IMR-90 (cell line): ENCODE results near the gene WNT16. TPM values are rescaled to one million over a fixed set of nuclear protein-coding genes. Genes with fewer than 3 reads are reported as not detected.
A peak's percentile ranks its signal among the peaks of the same experiment; 100 is the strongest.

Source experiments
- ATAC-seq: fragments of 200-7000 bp; cut with Tn5 transposase; 2 replicates; pipeline ENCODE4 v1.9.1; 2020; ENCODE audit warnings: low read depth, mild to moderate bottlenecking, moderate library complexity
- BruUV-seq: library from RNA; stranded (reverse); fragments of 400-500 nt; replicated peaks from 2 replicates; lab custom pipeline; 2021; lab: Mats Ljungman, UMichigan
- CTCF ChIA-PET: fragments of 300-600 bp; formaldehyde crosslinking; extraction: SDS; loops from one replicate; lab custom pipeline; 2021; ENCODE audit warnings: antibody characterized with exemption; lab: Yijun Ruan, JAX
- POLR2A ChIA-PET: fragments of 300-600 bp; sonication (Branson Sonifier 250); formaldehyde crosslinking; loops from one replicate; lab custom pipeline; 2022; ENCODE audit warnings: antibody characterized with exemption; ENCODE audit not compliant: unreplicated experiment; lab: Charles Lee
- DNase-seq: peaks from one replicate; pipeline ENCODE4 v3.0.0; 2013
- H2AFZ ChIP-seq: replicated peaks from 2 replicates; pipeline ENCODE3; 2013; ENCODE audit warnings: low read length, mild to moderate bottlenecking; ENCODE audit not compliant: poor library complexity
- H2AK5ac ChIP-seq: 2 replicates; pipeline ENCODE4 v1.6.1; 2013; ENCODE audit warnings: low read depth, low read length, inconsistent platforms
- H2AK9ac ChIP-seq: replicated peaks from 2 replicates; pipeline ENCODE3; 2013; ENCODE audit warnings: mild to moderate bottlenecking, low read depth, low read length, moderate library complexity; ENCODE audit not compliant: poor library complexity
- H2BK120ac ChIP-seq: 2 replicates; pipeline ENCODE4 v1.6.1; 2013; ENCODE audit warnings: low read depth, low read length, inconsistent platforms
- H2BK15ac ChIP-seq: 3 replicates; pipeline ENCODE4 v1.6.1; 2013; ENCODE audit warnings: low read depth, low read length, inconsistent platforms
- H2BK20ac ChIP-seq: 2 replicates; pipeline ENCODE4 v1.6.1; 2013; ENCODE audit warnings: low read depth, mild to moderate bottlenecking, inconsistent platforms, low read length, moderate library complexity
- H2BK5ac ChIP-seq: 2 replicates; pipeline ENCODE4 v1.6.1; 2013; ENCODE audit warnings: mild to moderate bottlenecking, low read depth, low read length, inconsistent platforms; ENCODE audit not compliant: poor library complexity, severe bottlenecking
- H3K14ac ChIP-seq: replicated peaks from 2 replicates; pipeline ENCODE4 v1.6.1; 2013; ENCODE audit warnings: low read depth, low read length, inconsistent platforms
- H3K18ac ChIP-seq: 2 replicates; pipeline ENCODE4 v1.6.1; 2013; ENCODE audit warnings: low read depth, low read length, control low read depth
- H3K23ac ChIP-seq: 2 replicates; pipeline ENCODE4 v1.6.1; 2013; ENCODE audit warnings: low read depth, low read length, inconsistent platforms
- H3K27ac ChIP-seq: 2 replicates; pipeline ENCODE4 v1.5.1; 2013; ENCODE audit warnings: mild to moderate bottlenecking, control low read depth, low read length; ENCODE audit not compliant: insufficient read depth
- H3K27me3 ChIP-seq: 2 replicates; pipeline ENCODE4 v1.6.1; 2013; ENCODE audit warnings: low read length; ENCODE audit not compliant: control insufficient read depth, insufficient read depth
- H3K36me3 ChIP-seq: 2 replicates; pipeline ENCODE4 v1.6.1; 2013; ENCODE audit warnings: low read length, mixed read lengths; ENCODE audit not compliant: control insufficient read depth, insufficient read depth
- H3K4ac ChIP-seq: 2 replicates; pipeline ENCODE4 v1.6.1; 2013; ENCODE audit warnings: low read depth, low read length, inconsistent platforms
- H3K4me1 ChIP-seq: 2 replicates; pipeline ENCODE4 v1.6.1; 2013; ENCODE audit warnings: low read length, mixed read lengths; ENCODE audit not compliant: control insufficient read depth, insufficient read depth
- H3K4me2 ChIP-seq: 2 replicates; pipeline ENCODE4 v1.6.1; 2013; ENCODE audit warnings: low read depth, mild to moderate bottlenecking, control low read depth, low read length, moderate library complexity
- H3K4me3 ChIP-seq: 2 replicates; pipeline ENCODE4 v1.5.1; 2013; ENCODE audit warnings: low read depth, mild to moderate bottlenecking, control low read depth, low read length, moderate library complexity; ENCODE audit not compliant: insufficient read depth
- H3K56ac ChIP-seq: 2 replicates; pipeline ENCODE4 v1.6.1; 2013; ENCODE audit warnings: low read length, inconsistent platforms; ENCODE audit not compliant: insufficient read depth; ENCODE audit errors: extremely low read depth
- H3K79me1 ChIP-seq, 2 experiments: 2 replicates each; pipeline ENCODE4 v1.6.1; 2013; ENCODE audit warnings: low read length in 2 of 2, inconsistent platforms in 1 of 2, low read depth in 1 of 2
- H3K9ac ChIP-seq: 2 replicates; pipeline ENCODE4 v1.6.1; 2013; ENCODE audit warnings: low read depth, low read length, control low read depth
- H3K9me1 ChIP-seq: 2 replicates; pipeline ENCODE4 v1.6.1; 2013; ENCODE audit warnings: low read length, inconsistent platforms; ENCODE audit not compliant: insufficient read depth
- H3K9me3 ChIP-seq: 2 replicates; pipeline ENCODE4 v1.6.1; 2013; ENCODE audit warnings: low read length; ENCODE audit not compliant: control insufficient read depth, insufficient read depth
- H4K20me1 ChIP-seq: 2 replicates; pipeline ENCODE4 v1.6.1; 2013; ENCODE audit warnings: low read length, inconsistent platforms; ENCODE audit not compliant: insufficient read depth
- H4K5ac ChIP-seq: 2 replicates; pipeline ENCODE4 v1.6.1; 2013; ENCODE audit warnings: mild to moderate bottlenecking, low read depth, low read length, control low read depth
- H4K8ac ChIP-seq, 2 experiments: 2 replicates each; pipeline ENCODE4 v1.6.1; 2013; ENCODE audit warnings: low read depth in 2 of 2, low read length in 2 of 2, control low read depth in 1 of 2, inconsistent platforms in 1 of 2
- H4K91ac ChIP-seq: 2 replicates; pipeline ENCODE4 v1.6.1; 2013; ENCODE audit warnings: low read depth, low read length, inconsistent platforms; ENCODE audit not compliant: insufficient read depth
- RCOR1 ChIP-seq: IDR thresholded peaks from 2 replicates; pipeline ENCODE4 v1.6.1; 2012; ENCODE audit warnings: mild to moderate bottlenecking, low read length, improper control_type of control experiment; ENCODE audit not compliant: insufficient replicate concordance
- WGBS, 2 experiments: methylation state at CpG; one replicate each; pipeline versions ENCODE4 v1.1.5 to v1.1.7; 2013; ENCODE audit warnings: missing lambda C conversion rate in 2 of 2; ENCODE audit not compliant: insufficient read length in 1 of 2; ENCODE audit errors: extremely low coverage in 2 of 2; 5-methylcytosine and 5-hydroxymethylcytosine counted together
- dilution Hi-C: fragments of 300-500 bp; cut with HindIII; formaldehyde crosslinking; loops from one replicate; pipeline ENCODE4 v1.14.3; 2018; ENCODE audit warnings: low sequenced_read_pairs; ENCODE audit not compliant: unreplicated experiment
- in situ Hi-C: fragments of 300-500 bp; cut with MboI; formaldehyde crosslinking; loops from 3 replicates; pipeline ENCODE4 v1.14.3; 2019; ENCODE audit warnings: low sequenced_read_pairs, inconsistent platforms, mixed read lengths
- intact Hi-C: fragments of 100-400 bp; cut with micrococcal nuclease; formaldehyde crosslinking; loops from 2 replicates; pipeline ENCODE4 v1.10.0; 2022
- polyA plus RNA-seq, 3 experiments: library from polyadenylated mRNA; depleted of rRNA; stranded (reverse); fragments of >200 nt; gene quantifications; 2 replicates each; pipeline ENCODE4 v1.2.3, GENCODE V29; 2012; ENCODE audit warnings: low replicate concordance in 1 of 3
- total RNA-seq: library from RNA; depleted of rRNA; stranded (reverse); fragments of >200 nt; gene quantifications from 2 replicates; pipeline ENCODE4 v1.2.3, GENCODE V29; 2012

Gene WNT16
- total and polyA plus RNA-seq, 2 of the 4 experiments (the other 2 are of a cell fraction), result 0.68 to 1.1 TPM

DNA sequence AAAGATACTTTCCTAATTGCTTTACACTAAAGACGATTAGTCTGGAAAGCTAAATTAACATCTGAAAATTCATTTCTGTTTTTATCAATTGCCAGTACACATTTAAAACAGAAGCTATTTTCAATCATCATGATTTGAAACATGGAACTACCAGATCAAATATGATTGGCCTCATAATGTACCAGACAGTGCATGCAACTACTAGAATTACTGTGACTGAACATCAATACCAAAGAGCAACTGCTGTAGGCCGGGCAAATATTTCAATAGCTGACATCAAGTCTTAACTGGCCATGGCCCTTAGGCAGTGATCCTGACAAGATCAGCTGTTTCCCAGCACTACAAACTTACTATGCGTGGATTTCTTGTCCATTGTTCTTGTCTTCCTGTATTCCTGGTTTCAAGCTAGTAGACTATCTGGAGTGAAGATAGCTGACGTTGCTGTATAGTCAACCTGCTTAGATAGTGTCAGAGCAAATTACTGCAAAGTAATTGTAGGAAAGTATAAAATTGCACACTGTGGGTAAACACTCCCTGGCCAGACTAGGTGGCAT lies 21.7 kb upstream of the WNT16 start:
- no peak overlapping the region for H2BK20ac ChIP-seq
- peak overlapping the region; percentile 52; the same call in 1 of the 2 replicates for H3K18ac ChIP-seq
- no peak overlapping the region for H2AK9ac ChIP-seq
- DNase-seq (no peak), ATAC-seq (no peak)
- H2BK15ac ChIP-seq, result 0 out of 3 replicates have a peak overlapping the region, but pooled peaks have one; percentile 7
- in situ Hi-C loops (no loop called here), intact Hi-C loops (no loop called here), dilution Hi-C loops (no loop called here)
- H2AFZ ChIP-seq, result no peak overlapping the region
- WGBS, 2 experiments, result 100% methylated on average over 2 of the region's 4 CpGs; no CpG with 5 or more reads in 1 of the 2 experiments
- no peaks in the 10 kb centered on the region for H3K27me3 ChIP-seq
- H2BK5ac ChIP-seq, result peak overlapping the region; percentile 69
- peak overlapping the region; percentile 12; the same call in 1 of the 2 replicates for H4K91ac ChIP-seq
- H4K8ac ChIP-seq, result peak overlapping the region in 1 of 2 experiments; percentile 63; a peak in 1 of 4 replicates
- BruUV-seq, result no TSS peak
- no peaks in the 10 kb centered on the region for H4K20me1 ChIP-seq
- H3K9me1 ChIP-seq, result no peaks in the 10 kb centered on the region
- no peak overlapping the region; the same call in 1 of the 2 replicates for H3K56ac ChIP-seq
- H3K4me3 ChIP-seq, result no peak overlapping the region
- no peak overlapping the region for H3K9ac ChIP-seq
- peak overlapping the region; percentile 25; the same call in 1 of the 2 replicates for H2BK120ac ChIP-seq
- H4K5ac ChIP-seq, result peak overlapping the region; percentile 42; the same call in 1 of the 2 replicates
- CTCF ChIA-PET, result no interaction called here
- H3K14ac ChIP-seq, result no peak overlapping the region; the same call in 1 of the 2 replicates
- H2AK5ac ChIP-seq, result peak overlapping the region; percentile 46; the same call in 1 of the 2 replicates
- no peak overlapping the region for H3K4ac ChIP-seq
- H3K36me3 ChIP-seq, result no peaks in the 10 kb centered on the region
- 0 out of 4 replicates have a peak, but pooled peaks cover 0 to 4% of the 10 kb centered on the region in 2 experiments for H3K79me1 ChIP-seq
- no peak overlapping the region for H3K4me2 ChIP-seq
- H3K27ac ChIP-seq, result no peak overlapping the region
- no peak for TF ChIP-seq RCOR1
- H3K23ac ChIP-seq, result no peak overlapping the region
- peaks cover 8% of the 10 kb centered on the region for H3K4me1 ChIP-seq
- POLR2A ChIA-PET, result no interaction called here
- H3K9me3 ChIP-seq, result no peaks in the 10 kb centered on the region
